GM21825 (cell line): ENCODE results near the gene PKP3.
"Not testable (repeated sequence)": the region's sequence is repeated elsewhere in the genome, so short reads cannot be mapped to it uniquely, and the experiment has no call there.

Source experiments
- ATAC-seq: cut with Tn5 transposase; IDR thresholded peaks from one replicate; pipeline ENCODE4 v1.9.1; 2021; ENCODE audit warnings: mild to moderate bottlenecking, moderate library complexity; ENCODE audit not compliant: unreplicated experiment

The PKP3 gene

DNA sequence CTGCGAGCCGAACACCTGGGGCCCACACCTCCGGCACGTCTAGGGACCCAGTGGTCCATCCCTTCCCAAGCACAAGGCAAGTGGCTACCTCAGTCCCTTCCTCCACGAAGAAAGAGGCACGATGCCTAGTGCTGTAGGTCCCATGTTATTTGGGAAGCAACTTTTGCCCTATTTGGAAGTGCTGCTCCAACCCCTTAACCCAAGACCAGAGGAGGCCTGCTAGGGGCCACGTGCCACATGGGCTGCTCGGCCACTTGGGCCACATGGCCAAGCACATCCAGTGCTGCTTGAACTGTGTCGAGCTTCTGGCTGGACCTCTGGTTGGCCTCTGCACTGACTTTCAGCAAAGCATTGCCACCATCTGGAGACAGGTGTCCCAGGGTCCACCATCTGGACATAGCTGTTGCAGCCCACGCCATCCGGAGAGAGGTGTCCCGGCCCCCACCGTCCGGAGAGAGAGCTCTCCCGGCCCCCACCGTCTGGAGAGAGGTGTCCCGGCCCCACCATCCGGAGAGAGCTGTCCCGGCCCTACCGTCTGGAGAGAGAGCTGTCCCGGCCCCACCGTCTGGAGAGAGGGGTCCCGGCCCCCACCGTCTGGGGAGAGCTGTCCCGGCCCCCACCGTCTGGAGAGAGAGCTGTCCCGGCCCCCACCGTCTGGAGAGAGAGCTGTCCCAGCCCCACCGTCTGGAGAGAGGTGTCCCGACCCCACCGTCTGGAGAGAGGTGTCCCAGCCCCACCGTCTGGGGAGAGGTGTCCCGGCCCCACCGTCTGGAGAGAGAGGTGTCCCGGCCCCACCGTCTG, 31.2 kb upstream of the PKP3 start:
- ATAC-seq = no peak

DNA sequence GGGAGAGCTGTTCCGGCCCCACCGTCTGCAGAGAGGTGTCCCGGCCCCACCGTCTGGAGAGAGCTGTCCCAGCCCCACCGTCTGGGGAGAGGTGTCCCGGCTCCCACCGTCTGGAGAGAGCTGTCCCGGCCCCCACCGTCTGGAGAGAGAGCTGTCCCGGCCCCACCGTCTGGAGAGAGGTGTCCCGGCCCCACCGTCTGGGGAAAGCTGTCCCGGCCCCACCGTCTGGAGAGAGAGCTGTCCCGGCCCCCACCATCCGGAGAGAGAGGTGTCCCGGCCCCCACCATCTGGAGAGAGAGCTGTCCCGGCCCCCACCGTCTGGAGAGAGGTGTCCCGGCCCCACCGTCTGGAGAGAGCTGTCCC, 30.6 kb upstream of the PKP3 start:
- ATAC-seq = not testable (repeated sequence)

DNA sequence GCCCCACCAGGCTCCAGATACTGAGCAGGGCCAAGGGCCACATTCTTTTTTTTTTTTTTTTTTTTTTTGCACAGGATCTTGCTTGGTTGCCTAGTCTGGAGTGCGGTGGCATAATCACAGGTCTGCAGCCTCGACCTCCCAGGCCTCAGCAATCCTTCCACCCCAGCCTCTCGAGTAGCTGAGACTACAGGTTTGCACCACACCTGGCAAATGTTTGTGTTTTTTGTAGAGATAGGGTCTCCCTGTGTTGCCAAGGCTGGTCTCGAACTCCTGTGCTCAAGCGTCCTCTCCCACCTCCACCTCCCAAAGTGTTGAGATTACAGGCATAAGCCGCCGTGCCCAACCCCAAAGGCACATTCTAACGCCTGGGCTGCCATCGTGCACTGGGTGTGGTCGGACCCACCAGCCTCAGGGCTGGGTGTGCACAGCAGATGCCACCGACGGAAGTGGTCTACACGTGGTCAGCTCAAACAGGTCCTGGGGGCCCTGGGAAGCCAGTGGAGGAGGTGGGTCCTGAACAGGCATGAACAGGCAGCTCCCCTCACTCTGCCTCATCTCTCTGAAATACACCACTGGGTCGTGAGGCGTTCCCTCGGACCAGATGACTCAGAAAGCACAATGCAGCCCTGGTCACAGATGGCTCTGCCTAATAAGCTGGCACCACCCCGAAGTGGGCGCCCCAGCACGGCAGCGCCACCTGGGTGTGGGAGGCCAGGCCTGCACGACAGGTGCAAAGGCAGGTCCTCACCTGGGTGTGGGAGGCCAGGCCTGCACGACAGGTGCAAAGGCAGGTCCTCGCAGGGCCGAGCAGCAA, 29.9 kb upstream of the PKP3 start:
- ATAC-seq = no peak

DNA sequence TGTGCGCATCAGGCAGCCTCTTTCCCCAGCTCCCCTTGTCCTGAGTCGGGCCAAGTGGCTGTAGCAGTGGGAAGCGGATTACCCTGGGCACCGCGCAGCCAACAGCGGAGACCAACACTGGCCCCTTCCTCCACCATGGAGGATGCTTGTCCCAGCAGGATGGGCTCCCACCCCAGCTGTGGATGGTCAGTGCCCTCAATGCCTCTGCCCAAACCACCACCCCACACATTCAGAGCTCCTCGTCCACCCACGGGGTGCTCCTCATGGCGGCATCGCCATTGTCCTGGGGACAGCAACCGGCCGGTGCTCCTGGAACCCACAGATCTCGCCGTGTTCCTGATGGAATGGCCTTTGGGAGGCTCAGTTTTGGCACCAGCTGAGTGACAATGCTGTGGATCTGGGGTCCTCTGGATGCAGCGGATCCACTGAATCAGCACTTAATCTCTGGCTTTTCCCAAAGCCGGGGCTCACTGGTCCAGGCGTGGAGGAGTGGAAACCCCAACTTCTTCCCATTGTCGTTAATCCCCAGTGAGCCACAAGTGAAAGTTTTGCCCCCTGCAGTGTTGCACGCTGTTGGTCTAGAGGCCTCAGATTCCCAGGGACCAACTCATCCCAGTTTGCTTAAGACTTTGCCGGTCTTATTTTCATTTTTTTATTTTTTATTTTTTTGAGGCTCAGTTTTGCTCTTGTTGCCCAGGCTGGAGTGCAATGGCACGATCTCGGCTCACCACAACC, 28.9 kb upstream of the PKP3 start:
- ATAC-seq = no peak

DNA sequence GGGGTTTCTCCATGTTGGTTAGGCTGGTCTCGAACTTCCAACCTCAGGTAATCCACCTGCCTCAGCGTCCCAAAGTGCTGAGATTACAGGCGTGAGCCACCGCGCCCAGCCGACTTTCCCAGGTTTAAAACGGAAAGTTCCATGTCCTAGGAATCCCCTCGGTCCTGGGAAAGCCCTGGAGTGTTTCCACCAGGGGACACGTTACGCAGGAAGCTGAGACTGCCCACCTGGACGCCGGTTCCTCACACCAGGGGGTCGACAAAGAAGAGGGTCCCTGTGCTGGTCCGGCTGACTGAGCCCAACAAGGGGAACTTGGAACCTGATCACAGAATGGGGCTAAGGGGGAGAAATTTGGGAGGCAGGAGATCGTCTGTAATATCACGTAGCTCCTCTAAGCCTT, 28.2 kb upstream of the PKP3 start:
- ATAC-seq = no peak

DNA sequence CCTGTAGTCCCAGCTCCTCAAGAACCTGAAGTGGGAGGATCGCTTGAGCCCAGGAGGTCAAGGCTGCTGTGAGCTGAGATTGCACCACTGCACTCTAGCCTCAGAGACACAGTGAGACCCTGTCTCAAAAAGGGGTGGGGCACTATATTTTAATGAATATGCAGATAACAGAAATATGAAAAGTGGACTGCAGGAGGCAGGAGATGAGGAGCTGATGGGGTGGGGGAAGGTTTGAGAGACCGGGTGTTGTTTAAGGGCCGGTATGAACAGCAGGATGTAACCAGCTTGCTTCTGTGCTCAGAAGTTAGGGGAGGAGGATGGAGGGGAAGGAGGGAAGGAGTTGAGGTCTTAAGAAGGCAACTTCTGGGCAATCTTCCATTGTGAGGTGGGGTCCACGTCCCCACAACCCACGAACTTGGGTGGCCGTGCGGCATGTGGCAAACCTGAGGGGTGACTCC, 26.0 kb upstream of the PKP3 start:
- no peak for ATAC-seq

DNA sequence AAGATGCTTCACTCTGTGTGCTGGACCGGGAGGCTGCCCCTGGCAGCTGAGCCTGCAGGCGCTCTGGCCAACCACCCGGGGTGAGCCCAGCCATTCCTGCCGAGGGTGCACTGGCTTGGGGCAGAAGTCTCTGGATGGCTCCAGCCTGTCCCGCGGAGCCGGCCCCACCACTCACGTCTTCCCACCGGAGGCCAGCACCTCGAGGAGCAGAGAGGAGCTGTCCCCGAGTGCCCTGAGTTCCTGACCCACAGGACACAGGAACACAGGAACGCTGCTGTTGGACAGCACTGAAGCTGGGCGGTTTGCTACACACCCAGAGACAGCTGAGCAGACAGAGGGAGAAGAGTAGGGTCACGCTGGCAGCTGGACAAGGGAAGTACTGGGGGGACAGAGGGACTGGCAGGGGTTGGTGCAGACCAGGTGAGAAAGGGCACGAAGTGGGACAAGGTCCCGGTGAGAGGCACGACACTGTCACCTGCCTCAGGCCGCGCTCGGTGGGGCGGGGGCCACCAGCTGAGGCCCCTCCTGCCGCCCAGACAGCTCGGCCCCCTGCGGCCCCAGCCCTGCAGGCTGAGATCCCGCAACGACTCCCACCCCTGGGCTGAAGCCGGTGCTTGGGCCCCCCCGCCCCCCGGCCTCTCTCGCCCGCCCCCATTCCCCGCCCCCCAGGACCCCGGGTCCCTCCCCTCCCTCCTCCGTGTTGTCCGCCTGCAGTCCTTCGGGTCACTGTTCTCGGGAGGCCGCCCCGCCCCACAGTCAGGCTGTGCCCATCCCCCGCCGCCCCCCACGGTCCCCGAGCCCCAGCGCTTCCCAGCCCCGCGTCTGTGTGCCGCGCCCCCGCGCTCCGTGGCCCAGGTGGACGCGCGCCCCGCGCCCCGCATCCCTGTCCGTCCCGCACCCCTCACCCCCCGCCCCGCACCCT, 25.3 kb upstream of the PKP3 start:
- no peak for ATAC-seq

DNA sequence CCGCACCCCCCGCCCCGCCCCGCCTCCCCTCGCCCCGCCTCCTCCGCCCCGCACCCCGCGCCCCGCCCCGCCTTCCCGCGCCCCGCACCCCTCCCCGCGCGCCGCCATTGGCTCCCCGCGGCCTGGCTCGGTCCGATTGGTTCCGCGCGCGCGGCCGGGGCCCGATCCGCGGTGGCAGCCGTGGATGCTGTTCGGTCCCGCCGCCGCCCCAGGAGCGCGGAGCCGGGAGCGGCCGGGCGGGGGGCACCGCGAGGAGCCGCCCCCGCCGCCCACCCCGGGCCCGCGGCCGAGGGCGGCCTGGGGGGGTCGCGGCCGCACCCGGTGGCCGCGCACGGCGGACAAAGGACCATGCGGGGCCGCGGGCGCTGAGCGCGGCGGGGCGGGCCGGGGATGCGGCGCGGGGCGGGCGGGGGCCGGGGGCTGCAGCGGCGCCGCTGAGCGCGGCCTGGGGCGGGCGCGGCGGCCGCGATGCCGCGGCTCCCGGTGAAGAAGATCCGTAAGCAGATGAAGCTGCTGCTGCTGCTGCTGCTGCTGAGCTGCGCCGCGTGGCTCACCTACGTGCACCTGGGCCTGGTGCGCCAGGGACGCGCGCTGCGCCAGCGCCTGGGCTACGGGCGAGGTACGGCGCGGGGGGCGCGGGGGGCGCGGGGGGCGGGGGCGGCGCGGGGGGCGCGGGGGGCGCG, 24.5 kb upstream of the PKP3 start, which contains the start of gene B4GALNT4:
TSS of gene B4GALNT4 (plus strand) at position 164 of the 683 bp plus-strand sequence. CDS start at position 469, 305 bp downstream.
- no peak for ATAC-seq

DNA sequence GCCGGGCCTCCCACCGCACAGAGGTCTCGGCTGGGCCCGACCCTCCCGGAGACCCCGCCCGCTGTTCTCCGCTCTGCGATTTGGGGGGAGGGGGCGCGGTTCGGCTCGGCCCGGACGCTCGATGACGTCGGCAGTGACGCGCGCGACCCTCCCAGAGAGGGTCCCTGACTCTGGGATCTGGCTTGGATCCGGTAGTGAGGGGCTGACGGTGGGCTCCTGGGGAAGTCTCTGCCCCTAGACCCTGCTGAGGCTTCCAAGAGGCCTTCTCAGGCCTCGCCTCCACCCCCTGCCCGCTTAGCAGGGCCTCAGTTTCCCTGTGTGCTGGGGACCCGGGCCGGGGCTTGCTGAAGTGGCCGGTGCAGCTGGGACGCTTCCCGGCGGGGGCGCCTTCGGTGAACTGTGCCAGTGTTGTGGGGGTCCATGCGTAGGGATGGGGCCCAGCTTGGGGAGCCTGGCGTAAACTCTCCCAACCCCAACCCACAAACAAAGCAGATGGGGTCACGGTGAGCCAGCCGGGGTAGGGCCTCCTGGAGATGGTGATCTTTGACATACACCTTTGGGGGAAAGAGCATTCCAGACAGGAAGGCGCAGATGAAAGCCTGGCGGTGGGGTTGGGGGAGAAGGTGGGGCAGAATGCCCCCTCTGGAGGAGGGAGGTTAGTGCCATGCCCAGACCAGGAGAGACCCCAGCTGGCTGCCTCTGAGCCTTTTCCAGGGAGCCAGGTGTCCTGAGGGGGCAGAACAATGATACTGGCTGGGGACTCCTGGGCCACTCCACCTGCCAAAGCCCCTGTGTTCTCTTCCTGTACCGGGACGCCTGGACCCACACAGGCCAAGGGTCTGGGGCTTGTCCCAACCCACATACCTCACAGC, 23.7 kb upstream of the PKP3 start:
- ATAC-seq = no peak

DNA sequence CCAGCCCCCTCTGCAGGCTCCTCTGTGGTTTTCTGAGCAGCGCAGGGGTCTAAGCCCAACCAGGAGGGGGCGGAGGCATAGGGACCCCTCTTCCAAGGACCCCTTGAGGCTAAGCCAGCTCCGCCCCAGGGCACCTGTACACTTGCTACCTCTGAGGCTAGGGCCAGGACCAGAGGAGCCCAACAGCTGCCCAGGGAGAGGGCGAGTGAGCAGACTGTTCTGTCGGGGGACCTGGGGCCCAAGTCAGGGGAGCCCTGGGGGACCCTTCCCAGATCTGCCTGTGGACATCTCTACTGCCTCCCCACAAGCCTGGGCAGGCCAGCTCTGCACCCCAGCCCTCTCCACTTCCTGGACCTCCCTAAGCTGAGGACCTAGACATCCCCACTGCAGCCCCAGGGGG, 23.0 kb upstream of the PKP3 start:
- no peak for ATAC-seq

DNA sequence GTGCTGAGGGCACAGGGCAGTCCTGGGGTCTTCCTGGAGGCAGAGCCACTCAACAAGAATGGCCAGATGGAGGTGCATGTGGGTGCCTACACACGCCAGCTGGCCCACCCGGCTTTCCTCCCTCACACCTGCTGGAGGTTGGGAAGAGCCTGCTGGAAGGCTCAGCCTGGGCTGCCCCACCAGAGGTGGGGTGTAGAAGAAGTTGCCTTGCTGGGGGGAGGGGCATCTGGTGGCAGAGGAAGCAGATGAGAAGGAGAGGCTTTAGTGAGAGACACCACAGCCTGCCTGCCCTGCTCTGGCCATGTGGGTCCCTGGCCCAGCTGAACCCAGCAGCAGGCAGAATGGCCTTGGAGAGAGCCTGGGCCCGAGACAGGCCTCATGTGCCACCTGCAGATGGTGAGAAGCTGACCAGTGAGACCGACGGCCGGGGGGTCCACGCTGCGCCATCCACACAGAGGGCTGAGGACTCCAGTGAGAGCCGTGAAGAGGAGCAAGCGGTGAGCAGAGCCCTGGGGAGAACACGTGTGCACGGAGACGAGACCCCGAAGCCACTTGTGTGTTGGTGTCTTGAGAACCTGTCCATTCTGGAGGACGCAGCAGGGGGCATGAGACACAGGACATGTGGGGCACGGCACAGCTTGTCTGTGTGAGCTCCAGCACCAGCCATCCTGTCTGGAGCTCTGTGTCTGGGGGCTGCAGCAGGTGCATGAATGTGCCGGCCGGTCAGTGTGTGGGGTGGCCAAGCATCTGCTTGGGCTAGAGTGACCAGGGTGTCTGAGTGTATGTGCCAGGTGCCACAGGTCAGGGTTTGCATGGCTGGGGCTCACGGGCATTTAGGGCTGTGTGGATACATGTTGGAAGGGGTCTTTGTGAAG, 22.1 kb upstream of the PKP3 start:
- no peak for ATAC-seq

DNA sequence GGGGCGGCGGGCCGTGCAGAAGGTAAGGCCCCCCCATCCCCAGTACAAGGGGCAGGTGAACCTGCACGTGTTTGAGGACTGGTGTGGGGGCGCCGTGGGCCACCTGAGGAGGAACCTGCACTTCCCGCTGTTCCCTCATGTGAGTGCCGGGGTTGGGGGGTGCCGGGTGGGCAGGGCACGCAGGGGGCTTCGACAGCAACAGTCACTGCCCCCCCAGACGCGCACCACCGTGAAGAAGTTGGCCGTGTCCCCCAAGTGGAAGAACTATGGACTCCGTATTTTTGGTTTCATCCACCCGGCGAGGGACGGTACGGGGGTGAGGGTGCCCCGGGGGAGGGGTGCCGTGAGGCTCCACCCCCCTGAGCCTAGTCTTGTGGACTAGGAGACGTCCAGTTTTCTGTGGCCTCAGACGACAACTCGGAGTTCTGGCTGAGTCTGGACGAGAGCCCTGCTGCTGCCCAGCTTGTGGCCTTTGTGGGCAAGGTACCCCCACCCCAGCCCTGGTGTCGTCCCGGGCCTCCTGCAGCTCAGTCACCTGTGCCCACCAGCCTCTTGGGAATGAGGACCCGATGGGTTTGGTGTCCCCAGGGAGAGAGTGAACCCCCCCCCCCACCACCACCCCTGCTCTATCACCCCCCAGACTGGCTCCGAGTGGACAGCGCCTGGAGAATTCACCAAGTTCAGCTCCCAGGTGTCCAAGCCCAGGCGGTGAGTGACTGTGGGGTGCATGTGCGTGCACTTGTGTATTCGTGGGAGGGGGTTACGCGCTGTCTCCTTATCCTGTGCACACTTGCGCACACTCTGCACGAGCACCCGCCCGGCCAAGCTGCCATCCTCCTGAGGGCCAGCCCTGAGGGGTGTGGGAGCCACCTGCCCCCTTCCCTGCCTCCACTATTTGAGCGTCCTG, 20.9 kb upstream of the PKP3 start:
- ATAC-seq = no peak

DNA sequence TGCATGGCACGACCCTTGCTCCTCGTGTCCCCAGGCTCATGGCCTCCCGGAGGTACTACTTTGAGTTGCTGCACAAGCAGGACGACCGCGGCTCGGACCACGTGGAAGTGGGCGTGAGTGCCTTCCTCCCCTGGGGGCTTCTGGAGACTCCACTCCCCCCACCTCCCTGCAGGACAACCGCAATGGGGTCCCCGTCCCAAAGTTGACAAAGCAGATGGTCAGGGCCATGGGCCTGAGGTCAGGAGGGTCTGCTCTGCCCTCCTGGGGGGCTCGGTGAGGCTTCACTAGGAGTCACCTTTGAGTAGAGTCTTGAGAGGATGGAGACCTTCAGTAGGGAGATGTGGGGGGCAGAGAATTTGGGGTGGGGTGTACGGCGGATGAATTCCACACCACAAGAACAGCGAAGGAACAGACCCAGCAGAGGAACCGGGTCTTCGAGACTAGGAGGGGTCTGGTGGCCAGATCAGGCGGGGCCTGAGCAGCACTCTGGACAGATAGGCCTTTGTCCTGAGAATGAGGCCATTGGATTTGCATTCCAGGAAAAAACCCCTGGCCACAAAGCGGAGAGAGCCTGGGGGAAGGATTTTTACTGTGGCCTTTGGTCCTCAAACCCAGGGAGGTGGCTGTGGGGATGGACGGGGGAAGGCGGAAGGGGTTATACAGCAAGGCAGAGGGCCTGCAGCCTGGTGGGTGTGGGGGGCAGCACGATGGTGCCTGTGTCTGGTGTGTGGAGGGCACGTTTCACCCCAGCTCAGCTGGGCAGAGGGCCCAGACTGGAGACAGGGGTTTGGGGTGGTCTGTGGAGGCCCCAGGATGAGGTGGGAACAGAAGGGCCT, 20.1 kb upstream of the PKP3 start:
- ATAC-seq = no peak

DNA sequence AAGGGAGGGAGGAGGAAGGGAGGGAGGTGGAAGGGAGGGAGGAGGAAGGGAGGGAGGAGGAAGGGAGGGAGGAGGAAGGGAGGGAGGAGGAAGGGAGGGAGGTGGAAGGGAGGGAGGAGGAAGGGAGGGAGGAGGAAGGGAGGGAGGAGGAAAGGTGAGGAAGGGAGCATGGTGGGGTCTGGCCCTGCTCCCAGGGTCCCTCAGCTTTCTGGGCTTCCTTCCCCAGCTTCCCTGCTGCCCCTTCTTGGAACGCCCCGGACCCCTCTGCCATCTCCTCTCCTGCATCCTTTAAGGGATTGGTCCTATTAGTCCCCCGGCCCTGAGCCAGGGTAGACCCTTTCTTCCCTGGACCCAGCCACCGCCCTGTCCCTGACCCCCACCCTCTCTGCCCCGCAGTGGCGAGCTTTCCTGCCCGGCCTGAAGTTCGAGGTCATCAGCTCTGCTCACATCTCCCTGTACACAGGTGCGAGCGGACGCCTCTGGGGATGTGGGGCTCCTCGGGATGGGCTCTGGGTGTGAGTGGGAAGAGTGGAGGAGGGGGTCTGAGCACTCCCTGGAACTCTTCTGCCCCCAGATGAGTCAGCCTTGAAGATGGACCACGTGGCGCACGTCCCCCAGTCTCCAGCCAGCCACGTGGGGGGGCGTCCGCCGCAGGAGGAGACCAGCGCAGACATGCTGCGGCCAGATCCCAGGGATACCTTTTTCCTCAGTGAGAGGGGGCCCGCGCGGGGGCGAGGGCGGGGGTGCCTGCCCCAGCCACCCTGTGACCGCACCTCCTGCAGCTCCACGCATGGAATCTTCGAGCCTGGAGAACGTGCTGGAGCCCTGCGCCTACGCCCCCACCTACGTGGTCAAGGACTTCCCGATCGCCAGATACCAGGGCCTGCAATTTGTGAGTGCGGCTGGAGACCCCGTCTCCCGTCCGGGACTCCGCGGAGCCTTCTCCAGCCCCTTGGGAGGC, 18.7 kb upstream of the PKP3 start:
- ATAC-seq = no peak
